IPS DF 19.7 (cell line): ENCODE data around the gene CD99.
"Not testable (repeated sequence)": the region's sequence is repeated elsewhere in the genome, so short reads cannot be mapped to it uniquely, and the experiment has no call there.

ENCODE experiments used
- DNase-seq: peaks from one replicate; pipeline ENCODE4 v3.0.0-alpha.2; 2013; ENCODE audit warnings: low read depth, low spot score

CD99 gene

DNA sequence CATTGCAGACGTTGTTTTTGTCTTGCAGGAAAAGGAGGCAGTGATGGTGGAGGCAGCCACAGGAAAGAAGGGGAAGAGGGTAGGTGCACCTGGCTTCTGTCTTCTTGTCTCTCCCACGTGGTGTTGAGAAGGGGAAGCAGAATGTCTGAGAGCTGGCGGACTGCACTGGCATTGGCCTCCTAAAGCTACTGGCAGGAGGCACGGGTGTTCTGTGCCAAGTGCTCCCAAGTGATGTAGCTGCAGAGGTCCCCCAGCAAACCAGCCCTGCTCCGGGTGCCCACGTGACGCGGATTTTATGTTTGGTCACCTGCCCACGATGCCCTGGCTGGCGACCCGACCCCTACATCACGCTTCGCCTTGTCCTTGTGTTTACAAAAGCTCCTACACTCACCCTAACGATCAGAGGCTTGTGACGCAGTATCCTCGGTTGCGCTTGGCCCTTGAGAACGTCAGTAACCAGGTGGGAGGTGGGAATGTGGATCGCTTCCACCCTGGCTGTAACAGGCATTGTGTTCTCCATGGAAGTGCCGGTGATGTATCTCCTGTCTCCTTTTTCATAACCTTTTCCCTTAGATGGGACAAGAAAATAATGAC, 32.3 kb downstream of the CD99 start:
- no peak for DNase-seq

DNA sequence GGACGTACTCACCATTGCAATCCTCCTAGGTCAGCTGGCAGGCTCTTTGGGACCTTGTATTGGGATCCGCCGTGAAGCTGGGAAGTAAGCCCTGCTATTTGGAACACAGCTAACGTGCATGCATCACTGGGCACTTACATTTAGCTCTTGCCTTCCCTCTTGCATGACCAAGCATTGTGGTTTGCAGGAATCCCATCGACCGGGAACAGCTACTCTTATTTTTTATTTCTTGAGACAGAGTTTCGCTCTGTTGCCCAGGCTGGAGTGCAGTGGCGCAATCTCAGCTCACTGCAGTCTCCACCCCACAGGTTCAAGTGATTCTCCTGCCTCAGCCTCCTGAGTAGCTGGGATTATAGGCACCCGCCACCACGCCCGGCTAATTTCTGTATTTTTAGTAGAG, 36.2 kb downstream of the CD99 start:
- DNase-seq: not testable (repeated sequence)

DNA sequence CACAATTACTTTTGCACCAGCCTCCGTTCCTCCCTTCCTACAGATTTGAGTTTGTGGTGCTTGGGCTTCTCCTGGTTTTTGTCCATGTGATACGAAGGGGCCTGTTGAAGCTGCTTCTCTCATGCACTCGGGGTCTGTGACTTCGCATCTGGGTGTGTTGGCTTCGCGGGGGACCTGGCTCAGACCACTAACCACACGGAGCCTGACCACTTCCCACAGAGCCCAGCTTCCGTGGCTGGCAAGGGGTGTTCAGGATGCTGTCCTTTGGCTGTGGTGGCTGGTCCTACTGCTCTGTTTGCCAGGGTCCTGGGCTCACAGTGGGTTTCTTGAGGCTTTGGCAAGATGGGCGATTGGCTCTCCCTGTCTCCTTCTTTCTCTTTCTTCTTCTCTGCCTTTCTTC, 41.0 kb downstream of the CD99 start:
- DNase-seq: no peak

DNA sequence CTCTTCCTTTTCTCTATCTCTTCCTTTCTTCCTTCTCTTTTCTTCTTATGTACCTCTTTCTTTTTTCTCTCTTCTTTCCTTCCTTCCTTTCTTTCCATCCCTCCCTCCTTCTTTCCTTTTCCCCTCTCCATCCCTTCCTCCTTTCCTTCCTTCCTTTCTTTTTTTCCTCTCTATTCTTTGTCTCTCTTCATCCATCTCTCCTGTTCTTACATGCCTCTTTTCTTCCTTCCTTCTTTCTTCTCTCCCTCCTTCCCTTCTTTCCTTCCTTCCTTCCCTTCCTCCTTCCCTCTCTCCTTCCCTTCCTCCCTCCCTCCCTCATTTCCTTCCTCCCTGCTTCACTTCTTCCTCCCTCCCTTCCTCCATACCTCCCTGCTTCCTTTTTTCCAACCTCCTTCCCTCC, 41.6 kb downstream of the CD99 start:
- no peak for DNase-seq

DNA sequence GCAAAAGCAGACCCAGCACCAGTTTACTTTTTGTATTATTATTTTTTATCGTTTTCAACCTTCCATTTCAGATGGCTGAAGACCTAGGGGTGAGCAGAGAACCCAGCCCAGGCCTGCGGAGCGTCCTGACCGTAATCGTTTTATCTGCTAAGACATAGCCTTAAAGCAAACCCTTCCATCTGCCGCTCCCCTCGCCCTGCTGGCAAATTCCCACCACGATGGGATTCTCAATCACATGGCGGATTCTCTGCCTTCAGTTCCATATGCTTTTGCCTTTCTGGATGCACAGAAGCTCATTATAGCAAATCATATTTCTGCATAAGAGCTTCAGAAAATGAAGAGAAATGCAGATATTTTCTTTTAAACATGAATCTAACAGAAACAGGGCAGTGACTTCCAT, 42.2 kb downstream of the CD99 start:
- DNase-seq: no peak

DNA sequence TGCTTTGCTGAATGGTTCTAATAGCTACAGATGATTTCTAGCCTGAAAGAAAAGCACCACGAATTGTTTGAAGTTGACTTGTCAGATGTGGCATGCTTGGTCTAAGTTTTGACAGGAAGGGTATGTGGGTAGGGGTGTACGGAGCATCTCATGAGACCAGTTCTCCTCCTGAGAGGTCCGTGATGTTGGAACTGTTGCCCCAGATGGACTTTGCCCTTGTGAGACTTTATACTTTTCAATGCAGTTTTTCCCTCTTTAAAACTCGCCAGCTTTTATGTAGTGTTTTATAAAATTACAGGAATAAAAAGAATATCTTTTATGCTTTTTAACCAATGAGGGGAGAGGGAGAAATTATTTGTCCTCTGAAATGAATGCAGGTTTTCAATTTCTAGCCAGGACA, 44.2 kb downstream of the CD99 start:
- no peak for DNase-seq

DNA sequence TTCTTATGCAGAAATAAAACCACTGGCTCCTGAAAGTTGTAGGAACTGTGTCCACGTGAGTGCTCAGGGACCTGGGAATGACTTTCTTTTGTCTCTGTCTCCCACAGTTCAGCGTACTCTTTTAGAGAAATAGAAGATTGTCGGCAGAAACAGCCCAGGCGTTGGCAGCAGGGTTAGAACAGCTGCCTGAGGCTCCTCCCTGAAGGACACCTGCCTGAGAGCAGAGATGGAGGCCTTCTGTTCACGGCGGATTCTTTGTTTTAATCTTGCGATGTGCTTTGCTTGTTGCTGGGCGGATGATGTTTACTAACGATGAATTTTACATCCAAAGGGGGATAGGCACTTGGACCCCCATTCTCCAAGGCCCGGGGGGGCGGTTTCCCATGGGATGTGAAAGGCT, 49.6 kb downstream of the CD99 start:
- no peak for DNase-seq

DNA sequence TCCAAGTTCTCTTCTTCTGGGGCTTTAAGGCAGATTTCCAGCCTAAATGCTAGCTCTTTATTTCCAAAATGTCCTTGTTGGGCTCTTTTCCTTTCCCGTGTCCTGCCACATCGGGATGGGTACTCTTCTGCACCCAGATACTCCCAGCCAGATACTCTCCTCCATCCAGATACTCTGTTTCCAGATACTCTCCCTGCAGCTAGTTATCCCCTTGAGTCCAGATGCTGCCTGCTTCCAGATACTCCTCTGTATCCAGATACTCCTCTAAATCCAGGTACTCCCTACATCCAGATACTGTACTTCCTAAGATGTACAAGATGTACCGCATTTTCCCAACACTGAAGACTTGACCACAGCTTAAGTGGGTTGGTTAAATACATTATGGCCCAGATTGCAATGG, 50.3 kb downstream of the CD99 start:
- no peak for DNase-seq

DNA sequence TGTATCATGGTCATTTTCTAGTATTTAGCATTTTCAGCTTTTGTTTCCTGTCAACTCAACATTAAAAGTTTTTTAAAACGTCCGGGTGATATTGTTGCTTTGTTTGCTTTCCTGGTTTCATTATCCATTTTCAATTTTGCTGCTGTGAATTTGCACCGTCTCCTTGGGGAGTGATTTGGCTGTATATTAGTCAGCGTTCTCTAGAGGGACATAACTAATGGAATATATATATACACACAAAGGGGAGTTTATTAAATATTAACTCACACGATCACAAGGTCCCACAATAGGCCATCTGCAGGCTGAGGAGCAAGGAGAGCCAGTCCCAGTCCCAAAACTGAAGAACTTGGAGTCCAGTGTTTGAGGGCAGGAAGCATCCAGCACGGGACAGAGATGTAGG, 55.2 kb downstream of the CD99 start:
- DNase-seq: not testable (repeated sequence)

DNA sequence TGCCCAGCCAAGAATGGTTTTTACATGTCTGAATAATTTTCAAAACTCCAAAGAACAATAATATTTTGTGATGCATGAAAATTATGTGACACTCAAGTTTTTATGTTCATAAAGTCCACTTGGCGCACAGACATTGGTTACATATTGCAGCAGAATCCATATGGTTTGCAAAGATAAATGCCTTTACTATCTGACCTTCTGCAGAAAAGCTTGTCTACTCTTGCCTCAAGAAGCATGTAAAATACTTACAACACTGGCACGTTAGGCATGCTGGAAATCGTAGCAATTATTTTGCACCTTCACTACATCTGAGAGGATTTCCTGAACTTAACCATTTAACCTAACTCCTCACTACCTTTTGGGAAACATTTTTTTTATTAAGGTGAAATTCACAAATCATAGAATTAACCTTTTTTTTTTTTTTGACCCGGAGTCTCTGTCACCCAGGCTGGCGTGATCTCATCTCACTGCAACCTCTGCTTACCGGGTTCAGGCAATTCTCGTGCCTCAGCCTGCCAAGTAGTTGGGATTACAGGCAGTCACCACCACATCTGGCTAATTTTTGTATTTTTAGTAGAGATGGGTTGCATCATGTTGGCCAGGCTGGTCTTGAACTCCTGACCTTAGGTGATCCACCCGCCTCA, 57.2 kb downstream of the CD99 start:
- DNase-seq: no peak

DNA sequence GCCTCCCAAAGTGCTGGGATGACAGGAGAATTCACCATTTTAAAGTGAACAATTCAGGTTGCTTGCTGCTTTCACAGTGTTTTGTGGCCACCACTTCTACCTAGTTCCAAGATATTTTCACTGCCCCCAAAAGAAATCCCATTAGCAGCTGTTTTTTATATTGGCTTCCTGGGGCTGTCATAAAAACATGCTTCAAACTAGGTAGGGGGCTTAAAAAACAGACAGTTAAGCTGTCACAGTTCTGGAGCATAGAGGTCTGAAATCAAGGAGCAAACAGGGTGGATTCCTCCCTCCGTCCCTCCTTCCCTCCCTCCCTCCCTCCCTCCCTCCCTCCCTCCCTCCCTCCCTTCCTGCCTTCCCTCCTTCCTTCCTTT, 57.7 kb downstream of the CD99 start:
- DNase-seq: no peak

DNA sequence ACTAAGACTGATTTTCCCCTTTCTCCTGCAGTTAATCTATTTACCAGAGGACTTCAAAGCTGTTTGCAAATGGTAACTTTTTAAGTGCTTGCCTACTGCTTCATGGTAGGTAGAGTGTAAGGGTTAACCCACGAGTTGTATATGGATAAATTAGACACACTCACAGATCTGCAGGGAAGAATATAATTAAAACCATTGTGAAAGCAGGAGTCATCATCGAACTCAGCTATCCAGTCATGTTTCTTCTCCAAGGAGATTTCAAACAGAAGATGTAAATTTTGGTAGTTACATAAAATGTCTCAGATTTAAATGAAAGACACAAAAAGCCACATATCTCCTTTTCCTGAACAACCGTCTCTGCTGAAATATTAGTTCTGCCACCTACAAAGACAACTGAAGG, 60.2 kb downstream of the CD99 start:
- no peak for DNase-seq

DNA sequence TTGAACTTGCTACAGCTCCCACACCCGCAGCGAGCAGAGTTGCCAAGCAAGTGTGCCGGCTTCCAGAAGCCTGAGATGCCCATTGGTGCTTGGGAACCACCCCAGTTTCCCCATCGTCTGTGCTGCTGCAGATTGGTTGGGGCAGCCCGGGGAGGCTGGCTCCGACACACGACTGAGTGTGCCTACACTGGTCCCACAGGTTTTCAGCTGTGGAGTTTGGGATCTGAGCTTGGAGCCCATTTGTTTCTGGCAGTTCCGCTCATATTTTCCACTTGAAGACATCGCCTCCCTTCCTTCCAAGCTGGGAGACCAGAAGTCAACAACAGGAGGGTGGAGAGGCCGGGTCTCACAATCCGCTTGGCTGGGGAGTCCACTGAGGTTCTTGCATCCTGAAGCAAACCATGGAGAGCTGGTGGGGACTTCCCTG, 60.8 kb downstream of the CD99 start, which contains the start of gene XG:
Gene XG (plus strand): TSS at position 167 of the 427 bp plus-strand sequence. CDS start 235 bp downstream, at position 402.
- DNase-seq: not testable (repeated sequence)

DNA sequence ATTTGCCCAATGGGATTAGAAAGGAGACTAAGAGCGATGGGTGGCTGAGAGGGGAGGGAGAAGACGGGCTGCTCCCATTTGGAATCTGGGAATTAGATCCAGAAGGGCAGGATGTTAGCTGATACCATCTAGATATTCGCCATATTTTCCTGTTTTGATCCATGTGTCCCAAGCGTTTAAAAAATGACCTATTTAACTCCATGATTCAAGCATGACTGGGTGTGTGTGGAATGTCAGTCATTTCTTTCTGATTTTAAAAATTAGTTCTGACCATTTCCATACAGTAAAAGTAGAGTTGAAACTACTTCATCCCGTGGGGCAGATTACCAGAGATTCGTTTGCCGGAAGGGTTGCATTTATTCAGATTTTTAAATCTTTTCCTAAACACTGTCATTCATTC, 61.3 kb downstream of the CD99 start:
- not testable (repeated sequence) for DNase-seq

DNA sequence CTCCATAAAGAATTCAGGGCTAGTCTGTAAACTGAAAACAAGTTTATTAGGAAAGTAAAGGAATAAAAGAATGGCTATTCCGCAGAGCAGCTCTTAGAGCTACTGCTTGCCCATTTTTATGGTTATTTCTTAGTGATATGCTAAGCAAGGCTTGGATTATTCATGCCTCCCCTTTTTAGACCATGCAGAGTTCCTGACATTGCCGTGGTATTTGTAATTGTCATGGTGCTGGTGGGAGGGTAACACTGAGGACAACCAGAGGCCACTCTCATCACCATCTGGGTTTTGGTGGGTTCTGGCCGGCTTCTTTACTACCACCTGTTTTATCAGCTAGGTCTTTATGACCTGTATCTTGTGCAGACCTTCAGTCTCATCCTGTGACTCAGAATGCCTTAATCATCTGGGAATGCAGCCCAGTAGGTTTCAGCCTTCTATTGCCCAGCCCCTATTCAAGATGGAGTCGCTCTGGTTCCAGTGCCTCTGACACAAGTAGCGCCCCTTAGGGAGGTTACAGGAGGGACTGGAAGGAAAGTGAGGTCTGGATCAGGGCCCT, 64.1 kb downstream of the CD99 start:
- DNase-seq: not testable (repeated sequence)

DNA sequence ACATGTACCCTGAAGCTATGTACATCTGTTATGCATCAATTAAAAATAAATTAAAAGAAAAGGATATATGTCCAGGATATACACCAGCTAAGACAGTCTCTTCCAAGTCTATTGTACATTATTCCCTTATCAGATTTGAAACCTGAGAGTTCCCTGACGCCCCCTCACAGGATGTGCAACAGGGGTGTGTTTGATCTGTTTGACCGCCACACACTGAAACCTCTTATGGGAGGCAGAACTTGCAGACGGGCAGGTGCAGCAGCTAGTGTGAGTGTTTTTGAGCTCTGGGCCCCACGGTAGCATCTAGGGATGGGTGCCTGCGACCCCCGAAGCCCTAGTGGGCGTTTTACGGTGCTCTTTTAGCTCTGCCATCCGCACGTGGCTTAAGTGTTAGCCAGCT, 65.5 kb downstream of the CD99 start:
- DNase-seq: no peak

DNA sequence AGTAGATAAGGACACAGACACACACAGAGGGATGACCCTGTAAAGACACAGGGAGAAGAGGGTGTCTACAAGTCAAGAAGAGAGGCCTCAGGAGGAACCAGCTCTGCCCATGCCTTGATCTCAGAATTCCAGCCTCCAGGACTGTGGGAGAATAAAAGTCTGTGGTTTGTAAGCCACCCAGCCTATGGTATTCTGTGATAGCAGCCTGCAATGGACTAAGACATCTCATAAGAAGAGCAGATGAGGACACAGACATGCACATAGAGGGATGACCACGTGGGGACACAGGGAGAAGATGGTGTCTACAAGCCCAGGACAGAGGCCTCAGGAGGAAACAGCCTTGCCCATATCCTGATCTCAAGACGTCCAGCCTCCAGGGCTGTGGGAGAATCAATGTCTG, 70.2 kb downstream of the CD99 start:
- DNase-seq: no peak

DNA sequence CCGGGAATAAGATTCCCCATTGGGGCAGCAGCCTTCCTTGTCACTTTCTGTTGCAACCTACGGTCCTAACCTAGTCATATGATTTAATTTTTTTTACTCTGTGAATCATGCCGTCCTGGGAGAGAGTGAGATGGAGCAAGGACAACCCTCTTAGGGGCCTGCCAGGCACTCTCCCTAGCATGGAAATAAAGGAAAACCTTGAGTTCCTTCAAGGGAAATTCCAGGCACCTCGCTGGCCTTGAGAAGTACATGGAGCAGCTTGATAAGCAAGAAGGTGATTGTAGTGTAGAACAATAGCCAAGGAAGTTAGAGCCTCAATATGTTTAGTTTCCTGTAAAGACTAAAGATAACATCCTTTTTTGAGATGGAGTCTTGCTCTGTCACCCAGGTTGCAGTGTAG, 71.6 kb downstream of the CD99 start:
- DNase-seq: not testable (repeated sequence)

DNA sequence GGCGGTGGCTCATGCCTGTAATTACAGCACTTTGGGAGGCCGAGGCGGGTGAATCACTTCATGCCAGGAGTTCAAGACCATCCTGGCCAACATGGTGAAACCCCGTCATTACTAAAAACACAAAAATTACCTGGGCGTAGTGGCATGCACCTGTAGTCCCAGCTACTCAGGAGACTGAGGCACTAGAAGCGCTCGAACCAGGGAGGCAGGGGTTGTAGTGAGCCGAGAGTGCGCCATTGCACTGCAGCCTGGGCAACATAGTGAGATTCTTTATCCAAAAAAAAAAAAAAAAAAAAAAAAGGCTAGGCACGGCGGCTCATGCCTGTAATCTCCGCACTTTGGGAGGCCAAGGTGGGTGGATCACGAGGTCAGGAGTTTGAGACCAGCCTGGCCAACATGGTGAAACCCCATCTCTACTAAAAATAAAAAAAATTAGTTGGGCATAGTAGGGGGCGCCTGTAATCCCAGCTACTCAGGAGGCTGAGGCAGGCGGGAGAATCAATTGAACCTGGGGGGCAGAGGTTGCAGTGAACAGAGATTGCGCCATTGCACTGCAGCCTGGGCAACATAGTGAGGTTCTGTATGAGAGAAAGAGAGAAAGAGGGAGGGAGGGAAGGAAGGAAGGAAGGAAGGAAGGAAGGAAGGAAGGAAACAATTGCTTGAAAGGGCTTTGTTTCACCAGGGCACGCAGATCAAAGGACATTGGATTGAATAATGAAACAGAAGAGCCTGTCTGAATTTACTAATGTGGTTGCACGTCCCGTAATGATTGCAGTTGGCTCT, 73.9 kb downstream of the CD99 start:
- not testable (repeated sequence) for DNase-seq

DNA sequence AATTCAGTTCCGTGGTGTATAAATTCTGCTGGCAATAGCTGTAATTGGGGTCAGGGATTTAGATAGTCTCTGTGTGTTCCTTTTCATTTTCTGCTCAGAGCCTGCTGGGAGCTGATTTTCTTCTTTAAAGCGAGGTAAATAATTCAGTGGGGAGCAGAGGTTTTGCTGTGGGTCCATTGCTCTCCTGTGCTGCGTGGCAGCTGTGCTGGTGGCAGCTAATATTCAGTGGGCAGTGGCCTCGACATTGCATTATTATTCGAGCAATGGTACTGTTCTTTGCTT, 74.4 kb downstream of the CD99 start:
- no peak for DNase-seq

DNA sequence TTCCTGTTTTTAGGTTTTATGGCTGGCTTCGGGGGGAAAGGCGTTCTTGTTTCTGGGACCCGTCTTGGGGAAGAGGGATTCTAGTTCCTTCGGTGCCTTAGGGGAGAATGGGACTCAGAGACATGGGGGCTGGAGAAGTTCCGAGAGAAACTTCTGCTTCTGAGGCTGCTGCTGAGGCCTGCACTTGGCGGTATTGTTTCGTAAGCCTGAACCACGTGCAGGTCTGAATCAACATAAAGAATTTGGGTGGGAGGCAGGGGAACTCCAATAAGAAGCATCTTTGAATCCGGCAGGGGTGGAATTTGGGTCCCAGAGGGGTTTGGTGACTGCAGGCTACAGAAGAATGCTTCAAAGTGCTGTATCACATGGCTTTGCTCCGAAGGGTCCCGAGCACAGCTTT, 75.8 kb downstream of the CD99 start:
- DNase-seq: no peak

DNA sequence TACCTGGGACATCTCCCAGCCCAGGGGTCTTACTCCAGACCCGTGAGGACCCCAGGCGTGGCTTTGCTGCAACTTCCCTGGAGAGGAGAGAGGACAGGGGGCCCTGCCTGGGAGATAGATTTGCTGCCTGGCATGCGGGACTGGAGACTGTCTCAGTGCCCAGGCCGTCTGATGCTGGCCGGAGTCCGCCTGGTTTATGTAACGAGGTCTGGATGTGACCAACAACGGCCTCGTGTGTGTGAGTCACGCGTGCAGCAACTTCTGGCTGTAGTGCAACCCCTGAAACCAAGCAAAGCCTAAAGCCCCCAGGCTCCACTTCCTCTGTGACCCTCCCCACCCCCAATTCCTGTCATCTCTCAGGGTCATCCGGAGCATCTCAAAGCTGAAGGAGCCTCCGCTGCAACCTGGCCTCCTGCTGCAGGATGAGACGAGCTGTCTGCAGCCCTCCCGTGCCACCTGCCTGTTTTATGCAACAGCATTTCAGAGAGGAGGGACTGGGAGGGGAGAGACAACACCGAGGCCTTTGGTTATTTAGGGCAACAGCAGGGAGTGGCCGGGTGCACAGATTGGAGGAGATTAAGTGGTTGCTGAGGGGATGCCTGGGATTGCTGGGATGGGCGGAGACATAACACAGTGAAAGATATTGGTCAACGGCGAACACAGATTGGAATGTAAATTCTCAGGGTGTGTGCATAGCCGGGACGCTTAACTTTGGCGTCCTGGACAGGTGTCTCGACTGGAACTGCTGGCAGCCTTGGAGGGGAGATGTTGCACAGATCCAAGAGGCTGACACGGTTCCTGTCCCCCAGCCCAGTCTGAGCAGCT, 76.7 kb downstream of the CD99 start:
- no peak for DNase-seq
